Occipital lobe (tissue), 2 donors: Measurements from ENCODE around the gene RNASE7. TPM values are rescaled to one million over a fixed set of nuclear protein-coding genes. Genes with fewer than 3 reads are reported as not detected.

Experiments used
- DNase-seq: peaks from one replicate; lab custom pipeline; 2025; lab: John Stamatoyannopoulos, UW
- total RNA-seq: library from RNA; depleted of rRNA; stranded (reverse); fragments of >200 nt; gene quantifications from one replicate; pipeline ENCODE4 v1.2.3, GENCODE V29; 2014

Gene RNASE7
- total RNA-seq, 1 donor from 2014 or later = not detected

GRCh38 chr14:21066882-21067502 is 24.8 kb downstream of the RNASE7 start:
- DNase-seq = no peak

- DNase-seq = peak; percentile 14
These were observed 26.6 kb downstream of the RNASE7 start for GRCh38 chr14:21068521-21069387.

- peak; percentile 38 for DNase-seq
These were observed 27.4 kb downstream of the RNASE7 start for GRCh38 chr14:21069388-21070082.

GRCh38 chr14:21070083-21070609 is 28.0 kb downstream of the RNASE7 start, which contains the start of gene ARHGEF40:
TSS of gene ARHGEF40 (plus strand) at chr14:21070304. CDS start at chr14:21070397, 93 bp downstream.
- peak; percentile 42 for DNase-seq

- DNase-seq = no peak
These were observed 28.6 kb downstream of the RNASE7 start for GRCh38 chr14:21070610-21071224.

- peak; percentile 63 for DNase-seq
These were observed 29.3 kb downstream of the RNASE7 start for GRCh38 chr14:21071225-21072030.

GRCh38 chr14:21072031-21072473 is 29.9 kb downstream of the RNASE7 start:
- DNase-seq = no peak

GRCh38 chr14:21072781-21073339 is 30.7 kb downstream of the RNASE7 start:
- DNase-seq = no peak

- DNase-seq = no peak
These were observed 31.8 kb downstream of the RNASE7 start for GRCh38 chr14:21073921-21074320.

- DNase-seq = no peak
These were observed 32.5 kb downstream of the RNASE7 start for GRCh38 chr14:21074398-21075272.

- no peak for DNase-seq
These were observed 33.7 kb downstream of the RNASE7 start for GRCh38 chr14:21075719-21076437.

- no peak for DNase-seq
These were observed 35.5 kb downstream of the RNASE7 start for GRCh38 chr14:21077672-21078071.

GRCh38 chr14:21078287-21078686 is 36.1 kb downstream of the RNASE7 start:
- peak; percentile 39 for DNase-seq

- DNase-seq = no peak
These were observed 36.6 kb downstream of the RNASE7 start for GRCh38 chr14:21078726-21079125.

GRCh38 chr14:21081521-21082142 is 39.5 kb downstream of the RNASE7 start:
- DNase-seq = no peak

GRCh38 chr14:21083565-21084325 is 41.6 kb downstream of the RNASE7 start:
- no peak for DNase-seq

- DNase-seq = no peak
These were observed 42.2 kb downstream of the RNASE7 start for GRCh38 chr14:21084396-21084795.
